ENCODE results near the gene FYTTD1.

DNA sequence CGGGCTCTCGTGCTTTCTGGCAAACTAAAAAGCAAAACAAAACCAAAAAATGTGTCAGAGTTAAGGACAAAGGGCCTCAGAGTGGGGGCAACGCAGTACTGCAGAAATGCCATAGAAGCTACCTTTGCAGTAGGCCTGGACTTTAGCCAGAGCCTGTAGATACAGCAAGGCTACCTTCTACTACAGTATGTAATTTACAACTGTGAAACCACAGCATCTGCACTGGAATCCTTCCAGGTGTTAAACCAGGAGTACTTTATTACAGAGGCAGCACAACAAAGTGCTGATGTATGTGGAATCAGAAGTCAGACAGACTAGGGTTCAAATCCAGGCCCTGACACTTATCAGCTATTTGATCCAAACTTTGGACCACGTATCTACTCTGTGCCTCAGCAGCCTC, 47.8 kb upstream of the FYTTD1 start:
- TF ChIP-seq, protein P1, sequence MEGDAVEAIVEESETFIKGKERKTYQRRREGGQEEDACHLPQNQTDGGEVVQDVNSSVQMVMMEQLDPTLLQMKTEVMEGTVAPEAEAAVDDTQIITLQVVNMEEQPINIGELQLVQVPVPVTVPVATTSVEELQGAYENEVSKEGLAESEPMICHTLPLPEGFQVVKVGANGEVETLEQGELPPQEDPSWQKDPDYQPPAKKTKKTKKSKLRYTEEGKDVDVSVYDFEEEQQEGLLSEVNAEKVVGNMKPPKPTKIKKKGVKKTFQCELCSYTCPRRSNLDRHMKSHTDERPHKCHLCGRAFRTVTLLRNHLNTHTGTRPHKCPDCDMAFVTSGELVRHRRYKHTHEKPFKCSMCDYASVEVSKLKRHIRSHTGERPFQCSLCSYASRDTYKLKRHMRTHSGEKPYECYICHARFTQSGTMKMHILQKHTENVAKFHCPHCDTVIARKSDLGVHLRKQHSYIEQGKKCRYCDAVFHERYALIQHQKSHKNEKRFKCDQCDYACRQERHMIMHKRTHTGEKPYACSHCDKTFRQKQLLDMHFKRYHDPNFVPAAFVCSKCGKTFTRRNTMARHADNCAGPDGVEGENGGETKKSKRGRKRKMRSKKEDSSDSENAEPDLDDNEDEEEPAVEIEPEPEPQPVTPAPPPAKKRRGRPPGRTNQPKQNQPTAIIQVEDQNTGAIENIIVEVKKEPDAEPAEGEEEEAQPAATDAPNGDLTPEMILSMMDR (IDR thresholded peaks at IDR 0.05 in 8 of 11, conservative IDR thresholded peaks at IDR 0.05 in 3 of 11) = no peak
- TF ChIP-seq POLR2A (IDR thresholded peaks at IDR 0.05) = no peak
- no peak for TF ChIP-seq POLR2AphosphoS5 (IDR thresholded peaks at IDR 0.05)
